Subcutaneous adipose tissue (tissue), 4 donors: ENCODE results near the gene C6orf58. TPM values are rescaled to one million over a fixed set of nuclear protein-coding genes. Genes with fewer than 3 reads are reported as not detected.

Experiments
- CTCF ChIP-seq: fragments of 450-650 bp; IDR thresholded peaks from one replicate; pipeline ENCODE4 v1.5.1; 2016; ENCODE audit warnings: low read depth, mild to moderate bottlenecking, control low read depth, antibody characterized with exemption, moderate library complexity
- total RNA-seq, 4 donors: library from RNA; depleted of rRNA; stranded (reverse); fragments of >200 nt; gene quantifications; one replicate each; pipeline ENCODE4 v1.1.0, GENCODE V29; 2016

C6orf58 gene
- total RNA-seq, 4 donors from 2014 or later: not detected

- no peak for TF ChIP-seq CTCF
Observed at GRCh38 chr6:127634178-127634577, 57.2 kb downstream of the C6orf58 start.

- TF ChIP-seq CTCF: no peak
Observed at GRCh38 chr6:127635091-127635490, 58.1 kb downstream of the C6orf58 start.

- no peak for TF ChIP-seq CTCF
Observed at GRCh38 chr6:127637830-127638409, 60.9 kb downstream of the C6orf58 start.

Other genes starting within 250 kb of the C6orf58 start
- gene ECHDC1, start 233.6 kb upstream of the C6orf58 start, total RNA-seq: 100 to 1,000 TPM in 3 of 4 donors, 10 to 100 TPM in 1; 83.8 to 139 (median 122) TPM
- 10 to 100 TPM in 3 of 4 donors, 1 to 10 TPM in 1; 7.2 to 85.9 (median 51.7) TPM for gene KIAA0408, start 117.8 kb upstream of the C6orf58 start, total RNA-seq